HG03103 (cell line): ENCODE measurements around the gene MAP1B.

Experiments used
- ATAC-seq: cut with Tn5 transposase; IDR thresholded peaks from one replicate; pipeline ENCODE4 v1.9.1; 2021; ENCODE audit warnings: low read depth; ENCODE audit not compliant: unreplicated experiment

MAP1B gene

DNA sequence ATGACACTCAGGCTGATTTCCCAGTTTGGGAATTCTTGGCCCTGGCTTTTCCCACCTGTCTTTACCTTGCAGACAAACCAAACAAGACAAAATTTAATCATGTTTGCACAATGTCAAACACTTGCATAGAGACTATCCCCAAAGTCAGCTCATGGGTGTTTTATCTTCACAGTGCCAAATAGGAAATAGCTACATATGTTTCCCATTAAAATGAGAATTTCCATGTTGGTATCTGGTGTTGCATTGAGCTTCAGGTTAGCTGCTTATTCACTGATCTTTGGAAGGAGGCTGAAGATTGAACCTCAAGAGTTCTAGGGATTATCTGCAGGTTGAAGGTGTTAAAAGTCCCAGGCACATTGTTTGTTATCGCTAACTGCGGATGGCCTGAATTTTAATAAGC, 19.5 kb downstream of the MAP1B start:
- no peak for ATAC-seq

DNA sequence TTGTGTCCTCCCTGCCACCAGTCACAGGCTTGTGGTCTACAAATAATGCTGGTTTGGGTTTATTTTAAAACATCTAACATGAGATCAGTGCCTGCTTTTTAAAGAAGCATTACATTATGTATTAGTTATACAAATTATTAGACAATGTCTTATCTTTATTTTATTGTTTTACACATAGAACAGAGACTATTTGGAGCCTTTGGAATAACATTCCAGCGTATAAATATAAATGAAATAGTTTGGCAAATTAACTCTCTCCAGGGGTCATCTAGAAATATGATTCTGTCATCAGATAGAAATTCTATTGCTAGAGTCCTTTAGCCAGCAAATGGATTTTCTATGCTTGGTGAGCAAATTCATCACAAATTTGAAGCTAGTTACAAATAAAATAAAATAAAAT, 22.4 kb downstream of the MAP1B start:
- ATAC-seq = no peak

- ATAC-seq = no peak
These were observed 23.1 kb downstream of the MAP1B start for GRCh38 chr5:72130351-72130761.

DNA sequence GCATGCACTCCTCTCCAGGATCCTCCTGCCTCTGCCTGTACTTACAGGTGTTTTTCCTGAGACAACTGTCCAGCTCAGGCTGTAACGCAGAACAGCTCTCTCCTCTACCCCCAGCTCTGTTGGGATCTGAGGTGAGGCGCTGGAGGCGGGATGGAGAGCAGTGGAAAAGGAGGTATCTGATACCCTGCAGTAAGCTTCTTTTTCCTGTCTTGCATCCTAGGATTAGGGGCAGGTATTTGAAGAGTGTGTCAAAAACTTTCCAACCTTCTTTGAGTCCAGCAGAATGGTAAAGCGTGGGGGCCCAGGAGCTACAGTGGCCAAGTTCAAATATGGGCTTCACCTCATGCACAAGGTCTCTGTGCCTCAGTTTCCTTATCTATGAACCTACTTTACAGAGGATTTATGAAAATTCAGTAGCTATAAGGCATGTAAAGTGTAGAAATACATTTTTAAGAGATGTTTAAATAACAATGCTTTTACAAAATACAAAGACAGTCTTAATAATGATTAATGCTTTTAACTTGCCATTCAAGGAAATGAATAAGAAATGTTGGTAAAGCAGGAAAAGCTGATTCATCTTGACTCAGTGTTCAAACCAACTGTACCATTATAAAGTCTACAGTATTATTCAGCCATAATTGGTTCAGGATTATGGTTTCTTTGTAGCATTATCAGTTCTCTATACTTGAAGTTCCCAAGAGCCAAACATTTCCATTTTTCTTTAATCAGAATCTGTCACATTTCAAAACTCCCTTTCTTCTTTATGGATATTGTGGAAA, 26.1 kb downstream of the MAP1B start:
- no peak for ATAC-seq

DNA sequence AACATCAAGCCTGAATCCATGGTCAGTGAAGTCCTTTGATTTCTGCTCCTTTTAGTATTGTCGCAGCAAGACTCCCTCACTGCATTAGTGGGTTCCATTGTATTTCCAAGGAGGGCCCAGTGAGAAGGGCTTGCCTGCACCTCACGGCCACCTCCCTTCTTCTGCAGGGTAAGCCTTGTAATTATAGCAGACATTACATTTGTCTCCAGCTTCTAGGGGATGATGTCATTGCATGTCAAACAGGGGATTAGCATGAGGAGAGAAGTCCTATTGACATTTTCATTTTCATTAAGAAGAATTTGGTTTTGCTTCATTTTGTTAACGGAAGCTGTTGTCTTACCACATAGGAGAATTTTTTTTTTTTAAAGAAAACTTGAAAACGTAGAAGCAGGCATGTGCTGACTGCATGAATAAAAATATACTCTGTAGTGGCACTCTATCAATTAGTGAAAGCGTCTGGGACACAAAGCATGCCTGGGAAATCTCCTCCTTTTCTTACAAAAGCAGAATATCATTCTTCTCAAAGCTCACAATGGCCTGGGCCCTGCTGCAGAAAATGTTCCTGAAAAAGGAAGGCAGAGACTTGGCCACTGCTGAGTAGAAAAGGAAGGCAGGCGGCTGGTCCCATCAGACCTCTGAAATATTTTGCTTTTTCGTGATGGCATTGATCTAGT, 27.1 kb downstream of the MAP1B start:
- no peak for ATAC-seq

GRCh38 chr5:72137826-72138409, 30.6 kb downstream of the MAP1B start:
- no peak for ATAC-seq

DNA sequence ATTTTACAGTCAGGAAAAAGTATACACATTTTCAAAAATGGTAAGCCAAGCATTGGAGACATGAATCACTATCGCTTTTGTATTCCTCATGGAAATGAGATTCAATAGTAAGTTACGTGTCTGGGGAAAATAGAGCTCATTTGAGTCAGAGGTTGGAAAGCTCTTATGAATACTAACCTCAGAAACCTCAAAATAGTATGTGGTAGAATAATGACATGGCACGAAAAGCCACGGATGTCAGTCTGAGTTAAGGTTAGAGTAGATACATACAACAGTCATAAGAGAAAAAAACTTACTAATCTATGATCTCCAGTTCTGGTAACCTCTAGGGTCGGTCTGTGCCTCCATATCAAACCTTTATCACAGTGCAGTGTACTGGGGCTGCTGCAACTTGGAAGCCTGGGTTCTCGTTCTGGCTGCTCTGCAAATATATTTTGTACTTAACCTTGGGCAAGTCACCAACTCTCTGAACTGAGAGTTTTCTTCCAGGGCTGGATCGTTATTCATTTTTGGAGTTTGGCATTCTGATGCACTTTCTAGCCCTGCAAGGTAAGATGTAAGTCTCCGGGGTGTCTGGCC, 31.8 kb downstream of the MAP1B start:
- ATAC-seq = no peak

GRCh38 chr5:72140711-72141110, 33.4 kb downstream of the MAP1B start:
- no peak for ATAC-seq

GRCh38 chr5:72141440-72142355, 34.4 kb downstream of the MAP1B start:
- no peak for ATAC-seq

- ATAC-seq = no peak
These were observed 37.5 kb downstream of the MAP1B start for GRCh38 chr5:72144762-72145161.

DNA sequence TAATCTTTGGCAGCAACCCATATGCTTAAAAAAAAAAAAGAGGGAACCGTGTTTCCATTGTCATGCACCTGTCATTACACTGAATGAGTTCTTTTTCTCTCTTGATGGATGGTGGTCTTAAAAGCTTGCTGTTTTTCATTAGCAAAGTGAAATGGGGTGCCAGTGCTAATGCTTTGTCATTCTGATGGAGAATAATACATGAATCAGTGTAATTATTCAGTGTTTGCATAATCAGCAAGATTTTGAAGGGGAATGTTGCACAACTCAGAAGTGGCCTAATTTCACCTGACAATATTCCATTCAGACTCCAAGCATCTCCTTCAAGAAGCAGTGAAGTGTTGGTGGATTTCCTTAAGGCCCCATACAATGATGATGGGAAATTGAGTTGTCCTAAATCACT, 38.1 kb downstream of the MAP1B start:
- ATAC-seq = no peak

DNA sequence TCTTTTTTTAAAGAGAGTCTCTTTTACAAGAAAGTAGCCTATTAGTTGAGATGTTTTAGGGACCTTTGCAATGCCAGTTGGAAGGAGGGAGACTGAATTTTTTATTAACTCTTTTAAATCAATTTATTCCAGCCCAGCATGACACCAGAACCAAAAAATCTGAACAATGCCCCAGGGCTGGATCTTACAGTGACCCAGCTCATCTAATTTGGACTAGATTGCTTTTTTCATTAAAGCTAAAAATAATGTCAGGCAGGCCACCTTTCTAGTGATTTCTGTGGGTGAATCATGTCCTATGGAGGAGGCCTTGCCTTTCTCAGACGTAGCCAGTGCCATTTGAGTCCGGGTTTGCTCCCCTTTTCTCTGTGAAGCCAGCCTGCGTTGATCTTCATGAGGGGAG, 38.8 kb downstream of the MAP1B start:
- ATAC-seq = no peak

DNA sequence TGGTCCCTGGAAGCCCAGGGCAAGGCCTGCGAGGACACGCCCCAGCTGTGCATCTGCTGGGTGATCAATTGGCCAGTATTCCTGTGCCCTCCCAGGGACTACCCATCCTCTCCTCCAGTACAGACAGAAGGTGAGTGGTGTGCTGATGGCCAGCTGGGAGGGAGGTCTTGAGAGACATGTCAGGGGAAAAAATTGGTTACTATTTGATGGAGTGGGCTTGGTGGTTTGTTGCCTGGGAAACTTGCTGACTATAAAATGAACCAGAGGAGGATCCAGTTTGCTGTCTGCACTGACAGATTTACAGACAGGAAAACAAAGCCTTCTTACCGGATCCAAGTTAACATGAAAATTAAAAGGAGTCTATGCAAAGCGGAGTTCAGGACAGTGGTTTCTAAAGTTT, 40.3 kb downstream of the MAP1B start:
- ATAC-seq = no peak

- ATAC-seq = no peak
These were observed 42.5 kb downstream of the MAP1B start for GRCh38 chr5:72149742-72150141.

GRCh38 chr5:72151169-72151568, 43.9 kb downstream of the MAP1B start:
- no peak for ATAC-seq

GRCh38 chr5:72151646-72152045, 44.4 kb downstream of the MAP1B start:
- no peak for ATAC-seq

- no peak for ATAC-seq
These were observed 45.3 kb downstream of the MAP1B start for GRCh38 chr5:72152545-72152944.

DNA sequence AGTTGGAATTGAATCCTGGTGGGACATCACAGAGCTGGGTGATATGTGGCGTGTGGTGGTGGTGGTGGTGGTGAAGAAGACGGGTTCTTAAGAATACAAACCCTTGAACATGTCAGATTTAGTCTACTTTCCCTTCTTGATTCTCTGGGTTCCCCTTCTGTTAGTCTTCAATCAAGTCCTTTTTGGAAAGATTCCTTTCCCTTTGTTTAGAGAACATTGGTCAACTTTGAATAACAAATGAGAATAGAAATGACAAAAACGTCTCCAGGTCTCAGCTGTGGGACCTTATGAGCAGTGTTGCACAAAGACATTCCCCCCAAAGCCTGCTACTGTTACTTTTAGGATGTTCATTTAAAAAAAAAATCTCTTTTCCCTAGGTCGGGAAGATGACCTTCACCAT, 46.3 kb downstream of the MAP1B start:
- ATAC-seq = no peak

DNA sequence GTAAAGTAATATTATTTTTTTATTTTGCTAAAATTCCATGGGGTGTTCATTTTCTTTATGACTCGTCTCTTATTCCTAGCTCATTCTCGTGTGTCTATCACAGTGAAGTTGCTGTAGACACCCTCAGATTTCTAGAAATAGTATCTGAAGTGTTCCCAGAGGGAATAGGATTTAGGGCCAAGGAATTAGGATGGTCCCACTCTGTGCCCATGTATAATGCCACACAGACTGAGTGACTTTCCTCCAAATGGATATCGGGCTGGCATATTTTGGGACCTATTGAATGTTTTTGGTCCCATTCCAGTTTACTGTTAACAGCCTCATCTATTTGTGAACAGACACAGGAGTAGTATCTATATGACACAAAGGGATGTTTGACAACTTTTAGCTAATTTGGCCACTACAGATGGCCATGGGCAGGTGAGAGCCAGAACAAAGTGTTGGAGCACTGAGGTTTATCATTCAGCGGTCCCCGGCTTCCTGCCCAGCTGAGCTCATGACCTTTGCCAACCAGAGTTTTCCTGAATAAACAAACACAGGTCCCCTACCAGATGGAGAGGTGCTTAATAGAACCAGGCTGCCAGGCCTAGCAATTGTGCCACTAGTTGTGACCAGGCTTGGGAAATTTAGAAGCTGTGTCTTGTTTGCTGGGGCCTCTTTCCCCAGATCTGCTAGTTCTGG, 46.9 kb downstream of the MAP1B start:
- no peak for ATAC-seq
